T-helper 2 cell (primary cell): ENCODE measurements around the gene CYP19A1.

Experiments used
- DNase-seq, 5 experiments: peaks; one replicate each; pipeline versions ENCODE4 v3.0.0 to v3.0.0-alpha.2; 2012 to 2022

CYP19A1 gene

GRCh38 chr15:51356983-51357382 lies 18.6 kb upstream of the CYP19A1 start:
- no peak for DNase-seq

GRCh38 chr15:51356147-51356546 lies 17.8 kb upstream of the CYP19A1 start:
- no peak for DNase-seq

DNA sequence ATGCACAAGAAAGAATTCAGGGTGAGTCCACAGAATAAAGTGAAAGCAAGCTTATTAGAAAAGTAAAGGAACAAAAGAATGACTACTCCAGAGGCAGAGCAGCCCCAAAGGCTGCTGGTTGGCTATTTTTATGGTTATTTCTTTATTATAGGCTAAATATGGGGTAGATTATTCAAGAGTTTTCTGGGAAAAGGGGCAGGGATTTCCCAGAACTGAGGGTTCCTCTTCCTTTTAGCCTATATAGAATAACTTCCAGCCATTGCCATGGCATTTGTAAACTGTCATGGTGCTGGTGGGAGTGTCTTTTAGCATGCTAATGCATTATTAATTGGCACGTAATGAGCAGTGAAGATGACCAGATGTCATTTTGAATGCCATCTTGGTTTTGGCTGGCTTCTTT lies 16.7 kb upstream of the CYP19A1 start:
- DNase-seq, result no peak

- no peak for DNase-seq
These were observed 15.6 kb upstream of the CYP19A1 start for GRCh38 chr15:51353976-51354375.

DNA sequence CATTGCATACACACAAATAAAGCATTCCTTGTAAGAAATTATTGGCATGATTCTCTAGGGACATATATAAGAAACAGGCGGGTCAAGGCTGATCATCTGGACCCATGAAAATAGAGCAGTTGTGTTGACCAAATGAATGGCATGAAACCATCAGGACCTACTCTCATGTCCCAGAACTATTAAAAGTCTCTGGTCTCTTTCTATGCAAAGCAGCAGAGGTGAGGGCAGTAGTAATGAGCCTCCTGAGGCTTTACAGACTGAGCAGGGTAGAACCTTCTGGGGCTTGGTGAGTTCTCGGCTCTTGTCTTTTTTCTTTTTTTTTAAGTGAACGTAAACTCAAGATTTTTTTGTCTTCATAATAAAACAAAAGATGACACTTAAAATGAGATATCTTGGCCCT lies 12.3 kb upstream of the CYP19A1 start:
- DNase-seq, result no peak

- DNase-seq, result no peak
These were observed 10.9 kb upstream of the CYP19A1 start for GRCh38 chr15:51349156-51349844.

DNA sequence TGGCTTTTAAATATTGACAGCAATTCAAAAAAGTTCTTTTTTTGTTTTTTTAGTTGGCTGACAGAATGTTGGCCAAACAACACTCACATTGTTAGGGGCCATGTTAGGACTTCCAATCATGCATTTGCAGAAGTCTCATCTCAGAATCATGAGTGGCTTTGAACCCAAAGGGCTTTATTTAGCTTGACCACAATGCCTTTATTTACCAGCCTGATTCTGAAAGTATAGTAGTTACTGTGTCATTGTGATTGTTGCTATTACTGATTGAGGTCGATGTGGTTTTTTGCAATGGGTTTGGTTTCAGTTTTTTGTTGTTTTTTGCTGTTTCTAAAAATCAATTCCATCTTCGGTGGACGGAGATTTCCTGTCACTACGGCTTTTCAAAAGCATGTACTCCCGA lies 10.3 kb upstream of the CYP19A1 start:
- DNase-seq, result peak in 1 of 5 experiments; percentile 59

- DNase-seq, result no peak
These were observed 7.7 kb upstream of the CYP19A1 start for GRCh38 chr15:51346136-51346535.

DNA sequence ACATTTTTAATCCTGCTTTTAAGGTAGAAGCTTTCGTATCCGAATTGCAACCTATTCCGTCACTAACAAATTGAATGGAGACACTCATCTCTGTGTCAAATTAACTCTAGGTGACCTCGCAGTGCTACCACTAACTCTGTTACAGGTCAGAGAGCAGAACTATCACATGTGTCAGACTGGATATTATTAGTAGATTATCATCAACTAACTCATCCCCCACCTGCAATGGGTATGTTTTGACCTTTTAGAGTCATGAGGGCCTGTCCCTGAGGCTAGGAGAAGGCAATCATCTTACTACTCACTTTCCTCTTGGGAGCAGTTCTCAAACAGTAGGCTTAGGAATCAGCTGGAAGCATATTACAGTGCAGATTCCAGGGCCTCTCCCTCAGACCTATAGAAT lies 5.1 kb upstream of the CYP19A1 start:
- DNase-seq, result no peak

DNA sequence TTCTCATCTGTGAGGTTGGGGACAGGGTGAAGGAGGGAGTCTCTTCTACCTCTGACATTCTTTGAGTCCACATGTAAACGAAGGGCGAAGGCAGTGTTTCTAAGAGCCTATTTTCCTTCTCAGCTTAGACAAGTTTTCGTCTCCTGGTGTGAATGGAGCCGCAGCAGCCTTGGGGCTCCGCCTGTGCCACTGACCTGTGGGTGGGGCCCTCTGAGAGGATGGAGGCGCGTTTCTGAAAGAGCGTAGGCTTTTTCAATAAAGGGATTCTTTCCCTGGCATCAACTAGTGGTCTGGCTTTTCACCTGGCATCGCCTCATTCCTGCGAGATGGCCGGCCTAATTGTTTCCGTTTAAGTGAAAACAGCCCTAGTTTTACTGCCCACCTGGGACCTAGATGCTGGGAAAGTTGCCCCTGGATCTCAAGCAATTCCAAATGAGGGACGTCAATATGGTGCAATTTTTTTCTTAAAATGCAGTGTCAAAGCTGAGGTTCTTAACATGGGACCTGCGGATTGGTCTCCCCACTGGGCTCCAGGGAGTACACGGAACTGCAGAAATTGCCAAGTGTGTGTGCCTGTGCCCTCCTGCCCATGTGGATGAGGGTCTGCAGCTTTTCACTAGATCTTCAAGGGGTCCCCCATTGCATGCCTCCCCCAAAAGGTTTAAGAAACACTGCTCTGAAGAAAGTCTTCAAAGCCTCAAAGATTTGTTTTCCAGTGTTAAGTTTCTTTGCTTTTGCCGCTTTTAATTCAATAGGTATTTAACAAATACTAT lies 4.0 kb upstream of the CYP19A1 start:
- DNase-seq, result no peak

DNA sequence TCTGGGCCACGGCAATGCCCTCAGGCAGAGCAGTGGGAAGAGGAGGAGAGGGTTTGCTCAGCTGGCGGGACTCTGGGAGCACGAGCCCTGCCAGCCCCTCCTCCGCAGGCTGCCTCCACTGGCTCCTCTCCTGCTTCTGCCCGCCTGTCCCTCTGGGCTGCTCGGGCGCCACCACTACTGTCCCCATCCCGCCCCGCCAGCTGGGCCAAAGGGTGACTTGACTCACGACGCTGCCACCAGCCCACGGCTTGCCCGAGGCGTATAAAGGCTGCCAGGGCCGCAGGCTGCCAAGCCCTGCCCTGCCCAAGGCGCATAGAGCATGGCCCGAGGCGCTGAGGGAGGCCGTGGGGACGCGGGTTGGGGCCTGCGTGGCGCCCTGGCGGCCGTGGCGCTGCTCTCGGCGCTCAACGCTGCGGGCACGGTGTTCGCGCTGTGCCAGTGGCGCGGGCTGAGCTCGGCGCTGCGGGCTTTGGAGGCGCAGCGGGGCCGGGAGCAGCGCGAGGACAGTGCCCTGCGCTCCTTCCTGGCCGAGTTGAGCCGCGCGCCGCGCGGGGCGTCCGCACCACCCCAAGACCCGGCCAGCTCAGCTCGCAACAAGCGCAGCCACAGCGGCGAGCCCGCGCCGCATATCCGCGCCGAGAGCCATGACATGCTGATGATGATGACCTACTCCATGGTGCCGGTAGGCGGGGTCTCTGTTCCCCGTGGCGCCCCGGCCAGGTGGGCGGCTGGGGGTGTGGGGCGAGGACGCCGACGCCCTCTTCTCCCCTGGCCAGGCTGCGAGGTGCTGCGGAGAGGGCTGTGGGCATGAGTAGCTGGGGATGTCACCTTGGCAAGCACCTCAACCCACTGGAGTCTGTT lies 3.2 kb upstream of the CYP19A1 start, which contains the start of gene GLDN:
Gene GLDN (plus strand): TSS at position 290 of the 861 bp plus-strand sequence. CDS start 30 bp downstream, at position 320.
- DNase-seq, result no peak

GRCh38 chr15:51335538-51336410 lies 2.6 kb downstream of the CYP19A1 start:
- DNase-seq, result no peak

- no peak for DNase-seq
These were observed 3.3 kb downstream of the CYP19A1 start for GRCh38 chr15:51335087-51335486.

GRCh38 chr15:51334011-51334451 lies 4.4 kb downstream of the CYP19A1 start:
- DNase-seq, result no peak

- no peak for DNase-seq
These were observed 4.8 kb downstream of the CYP19A1 start for GRCh38 chr15:51333571-51333970.

DNA sequence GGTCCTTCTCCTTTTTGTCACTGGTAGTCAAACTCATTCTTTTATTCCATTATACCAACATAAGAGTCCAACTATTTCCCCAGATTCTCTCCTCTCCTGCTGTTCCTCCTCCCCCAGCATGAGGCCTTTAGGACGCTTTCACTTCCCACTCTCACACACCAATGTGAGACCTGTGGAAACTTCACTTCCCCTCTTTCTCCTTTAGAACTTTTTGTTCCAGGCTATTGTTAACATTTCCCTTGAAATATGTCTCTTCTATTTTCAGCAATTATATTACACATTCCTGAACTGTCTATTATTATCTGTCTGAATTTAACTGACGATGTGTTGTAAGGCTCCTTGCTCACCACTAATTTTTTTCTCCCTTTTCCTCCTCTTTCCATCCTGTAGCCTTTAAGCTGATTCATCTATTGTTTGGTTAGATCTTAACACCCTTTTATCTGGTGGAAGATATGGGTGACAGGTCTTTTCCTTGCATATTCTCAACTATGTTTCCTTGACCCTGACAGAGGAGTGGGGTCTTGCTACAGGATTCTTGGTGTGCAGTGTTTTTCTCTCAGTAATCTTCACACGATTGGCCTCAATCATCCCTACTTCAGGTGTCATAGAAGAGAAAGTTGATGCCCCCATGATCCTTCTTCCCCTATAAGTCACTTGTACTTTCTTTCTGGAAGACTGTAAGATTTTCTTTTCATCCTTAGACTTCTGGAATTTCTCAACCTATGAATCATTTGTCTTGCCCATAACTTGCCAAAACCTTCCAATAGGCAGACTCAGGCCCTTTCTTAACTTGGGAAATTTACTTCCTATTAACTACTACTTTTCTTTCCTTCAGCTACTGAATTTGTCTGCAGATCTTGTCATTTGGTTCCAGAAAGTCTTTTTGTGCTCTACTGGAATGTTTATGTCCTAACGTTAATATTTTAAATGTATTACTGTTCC lies 5.9 kb downstream of the CYP19A1 start:
- no peak for DNase-seq

- no peak for DNase-seq
These were observed 7.3 kb downstream of the CYP19A1 start for GRCh38 chr15:51331141-51331540.

DNA sequence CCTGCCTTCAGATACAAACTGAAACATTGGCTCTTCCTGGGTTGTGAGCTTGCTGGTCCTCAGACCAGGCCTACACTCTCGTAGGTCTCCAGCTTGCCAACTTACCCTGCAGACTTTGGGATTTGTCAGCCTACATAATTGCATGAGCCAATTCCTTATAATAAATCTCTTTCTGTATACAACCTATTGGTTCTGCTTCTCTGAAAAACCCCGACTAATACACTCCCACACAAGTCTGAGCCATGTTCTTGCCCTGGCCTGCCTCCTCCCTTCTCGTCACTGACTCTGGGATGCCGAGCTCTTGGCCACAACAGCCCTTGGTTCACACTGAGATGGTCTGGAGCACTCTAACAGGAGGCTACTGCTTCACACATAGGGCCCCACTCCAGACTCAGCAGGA lies 9.5 kb downstream of the CYP19A1 start:
- DNase-seq, result no peak

DNA sequence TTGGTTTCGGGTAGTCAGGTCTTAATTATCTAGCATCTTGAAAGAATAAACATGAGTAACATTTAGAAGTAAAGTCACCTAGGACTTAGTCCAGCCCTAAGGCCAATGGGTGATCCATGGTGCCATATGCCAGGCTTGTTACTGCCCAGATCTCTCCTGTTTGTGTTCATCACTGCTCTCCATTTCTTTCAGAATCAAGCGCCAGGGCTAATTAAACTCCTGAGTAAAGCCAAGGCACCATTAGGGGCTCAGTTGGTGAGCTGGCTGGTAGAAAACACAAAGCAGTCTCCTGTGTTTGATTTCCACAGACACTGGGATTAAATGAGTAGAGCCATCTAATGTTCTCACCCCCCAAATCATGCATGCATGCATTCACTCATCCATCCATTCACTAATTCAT lies 11.3 kb downstream of the CYP19A1 start:
- no peak for DNase-seq

DNA sequence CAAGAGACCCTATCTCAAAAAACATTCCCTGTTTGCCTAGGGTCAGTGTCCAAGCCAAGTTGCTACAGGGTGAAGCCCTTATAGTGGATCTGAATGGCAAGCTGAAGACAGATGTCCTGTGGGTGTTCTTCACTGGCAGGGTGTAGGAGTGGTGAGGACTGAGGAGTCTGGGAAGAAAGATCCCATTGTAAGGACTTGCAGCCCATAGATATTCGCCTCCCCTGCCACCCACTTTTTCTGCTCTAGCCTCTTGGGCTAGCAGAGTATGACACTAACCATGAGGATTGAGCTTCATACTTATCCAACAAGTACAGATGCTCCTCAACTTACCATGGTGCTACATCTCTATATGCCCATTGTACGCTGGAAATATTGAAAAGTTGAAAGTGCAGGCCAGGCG lies 13.2 kb downstream of the CYP19A1 start:
- no peak for DNase-seq

DNA sequence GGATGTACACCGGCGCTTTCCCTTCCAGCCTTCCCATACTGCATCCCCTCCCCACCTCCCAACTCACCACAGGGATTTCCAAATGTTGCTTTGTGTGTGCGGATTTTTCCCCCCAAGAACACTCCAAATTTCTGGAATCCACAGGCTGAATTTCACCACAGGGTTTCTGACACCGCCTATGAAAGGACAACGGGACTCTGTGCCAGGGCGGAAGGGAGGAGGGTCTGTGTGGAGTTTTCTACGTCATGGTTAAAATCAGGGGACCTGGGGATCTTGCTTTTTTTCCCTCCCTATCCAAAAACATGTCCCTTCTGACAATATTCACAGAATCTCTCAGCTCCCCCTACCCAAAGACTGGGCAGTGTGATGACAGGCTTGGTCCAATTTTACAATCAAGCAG lies 14.6 kb downstream of the CYP19A1 start:
- no peak for DNase-seq
